ENCODE measurements around the gene CD52. TPM values are rescaled to one million over a fixed set of nuclear protein-coding genes. Genes with fewer than 3 reads are reported as not detected.
"Not testable (repeated sequence)": the region's sequence is repeated elsewhere in the genome, so short reads cannot be mapped to it uniquely, and the experiment has no call there.

Gene CD52
- polyA plus RNA-seq, 4 donors, result 23.1 to 116 (median 36.8) TPM

DNA sequence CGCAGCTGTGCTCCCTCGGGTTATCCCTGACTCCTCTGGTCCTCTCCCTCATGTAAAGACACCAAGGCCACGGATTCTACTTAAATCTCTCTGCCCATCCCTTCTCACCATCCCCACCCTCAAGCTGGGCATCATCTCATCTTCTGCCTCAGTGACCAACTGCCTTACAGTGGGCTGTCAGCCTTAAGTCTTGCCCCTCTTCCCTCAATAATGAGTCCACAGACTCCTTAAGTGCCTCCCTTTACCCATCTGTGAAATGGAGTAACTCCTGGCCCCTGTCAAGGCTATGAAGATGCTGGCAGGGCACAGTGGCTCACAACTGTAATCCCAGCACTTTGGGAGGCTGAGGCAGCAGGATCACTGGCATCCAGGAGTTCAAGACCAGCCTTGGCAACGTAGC lies 25.8 kb upstream of the CD52 start:
- DNase-seq (no peak), FAIRE-seq (no peak)
- Histone ChIP-seq H3K4me3 (ENCODE audit: low read depth in 1 of 3, low read length in 3 of 3) (no peak overlapping the region), H3K4me1 (ENCODE audit: control insufficient read depth in 3 of 3, insufficient read depth in 2 of 3, low read depth in 1 of 3, low read length in 2 of 3) (peaks cover 0 to 3% (median 0%) of the 10 kb centered on the region in 3 donors), H3K36me3 (ENCODE audit: control insufficient read depth in 3 of 3, insufficient read depth in 2 of 3, low read depth in 1 of 3, low read length in 3 of 3) (peaks cover 0 to 82% (median 0%) of the 10 kb centered on the region in 3 donors), H3K27me3 (ENCODE audit: control insufficient read depth in 3 of 3, insufficient read depth in 3 of 3, low read length in 3 of 3) (no peaks in the 10 kb centered on the region), H3K9me3 (ENCODE audit: control insufficient read depth in 2 of 2, insufficient read depth in 1 of 2, low read depth in 1 of 2, low read length in 1 of 2) (no peaks in the 10 kb centered on the region), H3K27ac (ENCODE audit: low read depth in 1 of 3, low read length in 2 of 3) (peak overlapping the region in 1 of 3 donors; percentile 26)
- WGBS, 3 donors, result 91 to 95% (median 92%) methylated on average over 4 of the region's 4 CpGs

GRCh38 chr1:26292735-26293134 lies 25.0 kb upstream of the CD52 start:
- H3K4me1 ChIP-seq (ENCODE audit: control insufficient read depth in 3 of 3, insufficient read depth in 2 of 3, low read depth in 1 of 3, low read length in 2 of 3); H3K4me3 ChIP-seq (ENCODE audit: low read depth in 1 of 3, low read length in 3 of 3); DNase-seq; FAIRE-seq; H3K27ac ChIP-seq (ENCODE audit: low read depth in 1 of 3, low read length in 2 of 3); H3K9me3 ChIP-seq (ENCODE audit: control insufficient read depth in 2 of 2, insufficient read depth in 1 of 2, low read depth in 1 of 2, low read length in 1 of 2); H3K27me3 ChIP-seq (ENCODE audit: control insufficient read depth in 3 of 3, insufficient read depth in 3 of 3, low read length in 3 of 3): not testable (repeated sequence)
- WGBS, 3 donors, result 90 to 91% (median 90%) methylated on average over 4 to 5 of the region's 5 CpGs
- peaks cover 0 to 87% (median 0%) of the 10 kb centered on the region in 3 donors for H3K36me3 ChIP-seq (ENCODE audit: control insufficient read depth in 3 of 3, insufficient read depth in 2 of 3, low read depth in 1 of 3, low read length in 3 of 3)

DNA sequence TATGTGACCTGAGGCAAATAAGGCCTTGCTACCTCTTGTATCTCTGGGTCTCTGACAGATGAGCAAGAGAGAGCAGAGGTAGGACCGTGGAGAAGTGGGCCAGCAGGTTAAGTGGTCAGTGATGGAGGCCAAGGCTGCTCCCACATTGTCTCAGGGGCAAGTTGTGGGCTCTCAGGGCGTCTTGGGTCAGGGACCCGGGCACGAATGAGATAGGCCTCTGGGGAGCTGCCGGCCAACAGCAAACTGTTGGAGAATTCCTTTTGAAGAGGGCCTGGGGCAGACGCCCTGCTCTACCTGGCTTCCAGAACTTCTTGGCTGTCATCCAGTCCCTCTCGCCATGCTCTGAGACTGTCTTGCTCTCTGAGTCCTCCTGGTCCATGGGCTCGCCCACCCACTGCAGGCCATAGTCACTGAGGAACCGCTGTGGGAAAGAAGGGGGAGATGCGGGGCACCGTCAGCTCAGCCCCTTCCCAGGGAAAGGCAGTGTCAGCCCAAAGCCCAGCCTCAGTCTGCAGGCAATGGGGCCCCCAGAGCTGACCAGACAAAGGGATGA lies 23.8 kb upstream of the CD52 start:
- WGBS, 3 donors, result 85 to 88% (median 88%) methylated on average over 11 of the region's 11 CpGs
- peaks cover 0 to 78% (median 0%) of the 10 kb centered on the region in 3 donors for H3K36me3 ChIP-seq (ENCODE audit: control insufficient read depth in 3 of 3, insufficient read depth in 2 of 3, low read depth in 1 of 3, low read length in 3 of 3)
- peaks cover 0 to 3% (median 0%) of the 10 kb centered on the region in 3 donors for H3K4me1 ChIP-seq (ENCODE audit: control insufficient read depth in 3 of 3, insufficient read depth in 2 of 3, low read depth in 1 of 3, low read length in 2 of 3)
- no peak overlapping the region for H3K27ac ChIP-seq (ENCODE audit: low read depth in 1 of 3, low read length in 2 of 3)
- no peak overlapping the region for H3K4me3 ChIP-seq (ENCODE audit: low read depth in 1 of 3, low read length in 3 of 3)
- DNase-seq (no peak), FAIRE-seq (no peak)
- no peaks in the 10 kb centered on the region for H3K27me3 ChIP-seq (ENCODE audit: control insufficient read depth in 3 of 3, insufficient read depth in 3 of 3, low read length in 3 of 3)
- no peaks in the 10 kb centered on the region for H3K9me3 ChIP-seq (ENCODE audit: control insufficient read depth in 2 of 2, insufficient read depth in 1 of 2, low read depth in 1 of 2, low read length in 1 of 2)

DNA sequence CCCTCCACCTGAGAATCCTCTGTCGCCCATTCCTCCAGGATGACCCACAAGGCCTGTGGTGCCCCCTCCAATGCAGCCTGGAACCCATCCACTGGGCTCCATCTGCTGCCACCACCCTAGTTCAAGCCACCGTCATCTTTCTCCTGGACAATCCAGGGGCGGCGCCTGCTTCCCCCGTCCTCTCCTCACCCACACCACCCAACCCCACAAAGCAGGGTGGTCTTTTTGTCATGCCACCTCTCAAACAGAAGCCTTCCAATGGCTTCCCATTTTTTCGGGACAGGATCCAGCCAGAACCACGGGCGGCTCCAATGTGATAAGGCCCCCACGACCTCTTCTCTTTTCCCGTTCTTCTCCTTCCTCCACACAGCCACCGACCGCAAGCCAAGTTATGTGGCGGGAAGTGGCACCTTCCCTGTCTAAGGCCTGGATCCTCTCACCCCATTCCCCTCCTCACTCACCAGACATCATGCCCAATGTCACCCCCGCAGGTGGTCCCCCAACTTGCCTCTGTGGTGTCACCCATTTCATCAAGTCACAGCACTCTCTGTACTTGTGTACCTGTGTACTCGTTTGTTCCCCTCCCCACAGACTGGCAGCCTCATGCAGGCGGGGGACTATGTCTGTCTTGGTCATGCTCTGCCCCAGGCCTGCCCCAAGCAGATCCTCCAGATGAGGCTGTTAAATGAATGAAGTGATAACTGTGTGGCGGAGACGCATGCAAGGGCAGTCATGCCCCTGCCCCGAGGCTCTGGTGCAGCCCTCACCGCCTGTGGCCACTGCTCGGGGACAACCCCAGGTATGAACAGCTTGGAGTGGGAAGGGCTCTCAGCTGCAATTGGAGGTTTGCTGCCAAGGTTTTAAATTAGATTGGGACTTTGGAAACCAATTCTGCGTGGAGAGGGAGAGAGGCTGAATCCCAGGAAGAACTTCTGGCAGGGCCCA lies 22.3 kb upstream of the CD52 start:
- Histone ChIP-seq H3K27ac (ENCODE audit: low read depth in 1 of 3, low read length in 2 of 3) (no peak overlapping the region), H3K36me3 (ENCODE audit: control insufficient read depth in 3 of 3, insufficient read depth in 2 of 3, low read depth in 1 of 3, low read length in 3 of 3) (peaks cover 0 to 69% (median 0%) of the 10 kb centered on the region in 3 donors), H3K4me3 (ENCODE audit: low read depth in 1 of 3, low read length in 3 of 3) (no peak overlapping the region), H3K27me3 (ENCODE audit: control insufficient read depth in 3 of 3, insufficient read depth in 3 of 3, low read length in 3 of 3) (no peaks in the 10 kb centered on the region), H3K9me3 (ENCODE audit: control insufficient read depth in 2 of 2, insufficient read depth in 1 of 2, low read depth in 1 of 2, low read length in 1 of 2) (no peaks in the 10 kb centered on the region), H3K4me1 (ENCODE audit: control insufficient read depth in 3 of 3, insufficient read depth in 2 of 3, low read depth in 1 of 3, low read length in 2 of 3) (peaks cover 0 to 3% (median 0%) of the 10 kb centered on the region in 3 donors)
- whole genome bisulfite sequencing, 3 donors, result 88 to 90% (median 89%) methylated on average over 22 of the region's 22 CpGs
- DNase-seq (no peak), FAIRE-seq (no peak)

- H3K27ac ChIP-seq (ENCODE audit: low read depth in 1 of 3, low read length in 2 of 3), result no peak overlapping the region
- no peaks in the 10 kb centered on the region for H3K9me3 ChIP-seq (ENCODE audit: control insufficient read depth in 2 of 2, insufficient read depth in 1 of 2, low read depth in 1 of 2, low read length in 1 of 2)
- DNase-seq (no peak), FAIRE-seq (no peak)
- H3K4me3 ChIP-seq (ENCODE audit: low read depth in 1 of 3, low read length in 3 of 3), result no peak overlapping the region
- H3K27me3 ChIP-seq (ENCODE audit: control insufficient read depth in 3 of 3, insufficient read depth in 3 of 3, low read length in 3 of 3), result no peaks in the 10 kb centered on the region
- H3K36me3 ChIP-seq (ENCODE audit: control insufficient read depth in 3 of 3, insufficient read depth in 2 of 3, low read depth in 1 of 3, low read length in 3 of 3), result peaks cover 0 to 69% (median 0%) of the 10 kb centered on the region in 3 donors
- H3K4me1 ChIP-seq (ENCODE audit: control insufficient read depth in 3 of 3, insufficient read depth in 2 of 3, low read depth in 1 of 3, low read length in 2 of 3), result no peaks in the 10 kb centered on the region
- WGBS, 3 donors, result 85 to 92% (median 89%) methylated on average over 15 to 16 of the region's 16 CpGs
Observed at GRCh38 chr1:26296340-26297056, 21.3 kb upstream of the CD52 start.

GRCh38 chr1:26297057-26297790 lies 20.5 kb upstream of the CD52 start:
- FAIRE-seq, result no peak
- WGBS, 3 donors, result 88 to 95% (median 95%) methylated on average over 12 of the region's 12 CpGs
- peaks cover 0 to 66% (median 0%) of the 10 kb centered on the region in 3 donors for H3K36me3 ChIP-seq (ENCODE audit: control insufficient read depth in 3 of 3, insufficient read depth in 2 of 3, low read depth in 1 of 3, low read length in 3 of 3)
- DNase-seq, result no peak
- no peak overlapping the region for H3K4me3 ChIP-seq (ENCODE audit: low read depth in 1 of 3, low read length in 3 of 3)
- H3K27ac ChIP-seq (ENCODE audit: low read depth in 1 of 3, low read length in 2 of 3), result no peak overlapping the region
- no peaks in the 10 kb centered on the region for H3K4me1 ChIP-seq (ENCODE audit: control insufficient read depth in 3 of 3, insufficient read depth in 2 of 3, low read depth in 1 of 3, low read length in 2 of 3)
- H3K27me3 ChIP-seq (ENCODE audit: control insufficient read depth in 3 of 3, insufficient read depth in 3 of 3, low read length in 3 of 3), result no peaks in the 10 kb centered on the region
- no peaks in the 10 kb centered on the region for H3K9me3 ChIP-seq (ENCODE audit: control insufficient read depth in 2 of 2, insufficient read depth in 1 of 2, low read depth in 1 of 2, low read length in 1 of 2)

DNA sequence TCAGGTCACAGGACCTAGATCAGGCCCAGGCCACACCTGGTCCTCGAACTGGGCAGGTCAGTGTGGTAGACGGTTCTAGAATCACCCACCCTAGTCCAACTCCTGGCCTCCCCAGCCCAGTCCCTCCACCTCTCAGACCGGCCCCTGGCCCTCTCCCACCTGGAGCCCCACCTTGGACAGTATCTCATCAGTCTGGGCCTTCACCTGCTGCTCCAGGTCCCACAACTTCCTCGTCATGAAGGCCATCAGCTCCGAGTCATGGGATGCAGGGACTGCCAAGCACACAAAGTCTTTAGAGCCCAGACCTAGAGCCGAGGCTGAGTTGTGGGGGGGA lies 20.0 kb upstream of the CD52 start:
- H3K4me3 ChIP-seq (ENCODE audit: low read depth in 1 of 3, low read length in 3 of 3), result no peak overlapping the region
- no peaks in the 10 kb centered on the region for H3K27me3 ChIP-seq (ENCODE audit: control insufficient read depth in 3 of 3, insufficient read depth in 3 of 3, low read length in 3 of 3)
- H3K4me1 ChIP-seq (ENCODE audit: control insufficient read depth in 3 of 3, insufficient read depth in 2 of 3, low read depth in 1 of 3, low read length in 2 of 3), result peaks cover 0 to 5% (median 0%) of the 10 kb centered on the region in 3 donors
- 73 to 86% (median 76%) methylated on average over 4 to 6 of the region's 6 CpGs for WGBS, 3 donors
- peaks cover 0 to 64% (median 0%) of the 10 kb centered on the region in 3 donors for H3K36me3 ChIP-seq (ENCODE audit: control insufficient read depth in 3 of 3, insufficient read depth in 2 of 3, low read depth in 1 of 3, low read length in 3 of 3)
- FAIRE-seq (no peak), DNase-seq (no peak)
- no peaks in the 10 kb centered on the region for H3K9me3 ChIP-seq (ENCODE audit: control insufficient read depth in 2 of 2, insufficient read depth in 1 of 2, low read depth in 1 of 2, low read length in 1 of 2)
- H3K27ac ChIP-seq (ENCODE audit: low read depth in 1 of 3, low read length in 2 of 3), result no peak overlapping the region
